Right cardiac atrium (tissue), 5 donors: ENCODE results near the gene ANXA2R. TPM values are rescaled to one million over a fixed set of nuclear protein-coding genes. Genes with fewer than 3 reads are reported as not detected.

Experiments used
- ATAC-seq, 2 donors: fragments of 200-7000 bp; cut with Tn5 transposase; one replicate each; pipeline versions ENCODE4 v1.8.0 to v1.9.1; 2020; ENCODE audit warnings: moderate library complexity in 2 of 2, mild to moderate bottlenecking in 1 of 2
- DNase-seq, 3 donors: peaks; one replicate each; pipeline ENCODE4 v3.0.0-alpha.2; 2020
- H3K27ac ChIP-seq: one replicate; pipeline ENCODE4 v1.5.1; 2013; ENCODE audit warnings: mild to moderate bottlenecking, low read length, control low read depth, moderate library complexity
- H3K27me3 ChIP-seq: one replicate; pipeline ENCODE4 v1.6.1; 2013; ENCODE audit not compliant: control insufficient read depth, insufficient read depth
- H3K4me1 ChIP-seq: one replicate; pipeline ENCODE4 v1.6.1; 2013; ENCODE audit warnings: low read length; ENCODE audit not compliant: control insufficient read depth, insufficient read depth
- H3K4me3 ChIP-seq: one replicate; pipeline ENCODE4 v1.5.1; 2013; ENCODE audit warnings: low read length, control low read depth
- H3K9me3 ChIP-seq: one replicate; pipeline ENCODE4 v1.6.1; 2013; ENCODE audit warnings: low read length; ENCODE audit not compliant: control insufficient read depth
- WGBS: extraction: QIAGEN DNeasy Blood & Tissue Kit; methylation state at CpG from one replicate; pipeline ENCODE4 v1.1.7; 2013; 5-methylcytosine and 5-hydroxymethylcytosine counted together
- intact Hi-C, 4 donors: fragments of 100-400 bp; cut with DNase I; formaldehyde crosslinking; loops; one replicate each; pipeline versions ENCODE4 v1.11.0 to v1.14.0; 2022 to 2023
- polyA plus RNA-seq: library from polyadenylated mRNA; stranded (reverse); fragments of 200-250 nt; gene quantifications from one replicate; pipeline ENCODE4 v1.2.3, GENCODE V29; 2013
- total RNA-seq, 4 donors: library from RNA; stranded (reverse); fragmentation: NEBNext Ultra II Directional; extraction: Animal tissue kit (Norgen Biotek cat#: 25700); gene quantifications; one replicate each; pipeline ENCODE4 v1.2.1, GENCODE V29; 2021
- donor health status: healthy with polysubstance abuse.
- donor health status: DM: no; HTN: yes; CAD: no.
- donor health status: DM: no; HTN: no; CAD: no.
- donor health status: DM: no; HTN: yes; CAD: no; lungs with severe emphysema.
- donor health status: DM: yes; HTN: yes; CAD: no.

The ANXA2R gene
- total and polyA plus RNA-seq, 5 donors, result 0.95 to 1.9 (median 1.4) TPM

GRCh38 chr5:43008363-43009153, 31.6 kb downstream of the ANXA2R start:
- DNase-seq, result peak; percentile 88 to 93 (median 93)
- peaks cover 4% of the 10 kb centered on the region for H3K9me3 ChIP-seq
- peak overlapping the region; percentile 81 for H3K4me3 ChIP-seq
- H3K27me3 ChIP-seq, result no peaks in the 10 kb centered on the region
- peak; percentile 90 to 92 for ATAC-seq
- peak overlapping the region; percentile 99 for H3K27ac ChIP-seq
- H3K4me1 ChIP-seq, result no peaks in the 10 kb centered on the region
- intact Hi-C loops, result no loop called here
- WGBS, result 6% methylated on average over 35 of the region's 35 CpGs

- intact Hi-C loops, result no loop called here
- no peaks in the 10 kb centered on the region for H3K4me1 ChIP-seq
- H3K27ac ChIP-seq, result peak overlapping the region; percentile 99
- H3K4me3 ChIP-seq, result peak overlapping the region; percentile 81
- WGBS, result 2% methylated on average over 25 of the region's 25 CpGs
- peak; percentile 77 to 78 for ATAC-seq
- DNase-seq, result peak; percentile 73 to 86 (median 84)
- H3K27me3 ChIP-seq, result no peaks in the 10 kb centered on the region
- H3K9me3 ChIP-seq, result peaks cover 4% of the 10 kb centered on the region
Observed at GRCh38 chr5:43007911-43008362, 32.2 kb downstream of the ANXA2R start.

- peak; percentile 85 to 86 for ATAC-seq
- Histone ChIP-seq H3K9me3 (peaks cover 4% of the 10 kb centered on the region), H3K4me1 (no peaks in the 10 kb centered on the region), H3K27me3 (no peaks in the 10 kb centered on the region), H3K4me3 (peak overlapping the region; percentile 81), H3K27ac (peak overlapping the region; percentile 99)
- intact Hi-C loops, result no loop called here
- whole genome bisulfite sequencing, result 3% methylated on average over 27 of the region's 27 CpGs
- peak; percentile 88 to 92 (median 90) for DNase-seq
Observed at GRCh38 chr5:43007246-43007910, 32.7 kb downstream of the ANXA2R start.

GRCh38 chr5:43006424-43007202, 33.5 kb downstream of the ANXA2R start:
- H3K4me1 ChIP-seq, result no peaks in the 10 kb centered on the region
- DNase-seq (peak in 1 of 3 donors; percentile 32), ATAC-seq (no peak)
- peak overlapping the region; percentile 99 for H3K27ac ChIP-seq
- H3K4me3 ChIP-seq, result peak overlapping the region; percentile 81
- H3K27me3 ChIP-seq, result no peaks in the 10 kb centered on the region
- 69% methylated on average over 19 of the region's 19 CpGs for WGBS
- H3K9me3 ChIP-seq, result peaks cover 4% of the 10 kb centered on the region
- intact Hi-C loops, result no loop called here

- ATAC-seq, result no peak
- H3K27me3 ChIP-seq, result no peaks in the 10 kb centered on the region
- H3K27ac ChIP-seq, result no peak overlapping the region
- no peak overlapping the region for H3K4me3 ChIP-seq
- no peaks in the 10 kb centered on the region for H3K4me1 ChIP-seq
- DNase-seq, result no peak
- 83% methylated on average over 4 of the region's 4 CpGs for WGBS
- intact Hi-C loops, result no loop called here
- H3K9me3 ChIP-seq, result peaks cover 4% of the 10 kb centered on the region
Observed at GRCh38 chr5:43005031-43005430, 35.1 kb downstream of the ANXA2R start.

GRCh38 chr5:43001748-43002147, 38.4 kb downstream of the ANXA2R start:
- Histone ChIP-seq H3K9me3 (peaks cover 3% of the 10 kb centered on the region), H3K4me3 (no peak overlapping the region), H3K27ac (no peak overlapping the region), H3K4me1 (no peaks in the 10 kb centered on the region), H3K27me3 (no peaks in the 10 kb centered on the region)
- DNase-seq (no peak), ATAC-seq (no peak)
- intact Hi-C loops, result no loop called here

- H3K4me3 ChIP-seq, result no peak overlapping the region
- no peak overlapping the region for H3K27ac ChIP-seq
- intact Hi-C loops, result no loop called here
- no peaks in the 10 kb centered on the region for H3K27me3 ChIP-seq
- 38% methylated on average over 6 of the region's 6 CpGs for WGBS
- H3K9me3 ChIP-seq, result no peaks in the 10 kb centered on the region
- no peak for ATAC-seq
- no peaks in the 10 kb centered on the region for H3K4me1 ChIP-seq
- no peak for DNase-seq
Observed at GRCh38 chr5:43000914-43001313, 39.2 kb downstream of the ANXA2R start.

GRCh38 chr5:43000111-43000840, 39.8 kb downstream of the ANXA2R start:
- H3K9me3 ChIP-seq, result no peaks in the 10 kb centered on the region
- 12% methylated on average over 40 of the region's 40 CpGs for WGBS
- no peaks in the 10 kb centered on the region for H3K4me1 ChIP-seq
- intact Hi-C loops, result no loop called here
- DNase-seq (peak in 1 of 3 donors; percentile 53), ATAC-seq (peak; percentile 64 to 88)
- H3K4me3 ChIP-seq, result peak overlapping the region; percentile 17
- H3K27me3 ChIP-seq, result no peaks in the 10 kb centered on the region
- peak overlapping the region; percentile 45 for H3K27ac ChIP-seq

- Histone ChIP-seq H3K27me3 (no peaks in the 10 kb centered on the region), H3K27ac (peak overlapping the region; percentile 69), H3K9me3 (peaks cover 14% of the 10 kb centered on the region), H3K4me1 (no peaks in the 10 kb centered on the region), H3K4me3 (peak overlapping the region; percentile 35)
- ATAC-seq, result no peak
- intact Hi-C loops, result no loop called here
- no peak for DNase-seq
- WGBS, result 12% methylated on average over 10 of the region's 10 CpGs
Observed at GRCh38 chr5:42995360-42995751, 44.8 kb downstream of the ANXA2R start.

- H3K4me1 ChIP-seq, result no peaks in the 10 kb centered on the region
- peaks cover 15% of the 10 kb centered on the region for H3K9me3 ChIP-seq
- peak; percentile 77 to 79 for ATAC-seq
- intact Hi-C loops, result loop anchor here in 2 of 4 donors (5.0 kb wide), 2 partner anchors 43 to 47 kb away; no protein-coding TSS in a partner anchor
- WGBS, result 3% methylated on average over 52 of the region's 52 CpGs
- no peaks in the 10 kb centered on the region for H3K27me3 ChIP-seq
- H3K4me3 ChIP-seq, result peak overlapping the region; percentile 51
- peak overlapping the region; percentile 94 for H3K27ac ChIP-seq
- peak; percentile 87 to 93 (median 92) for DNase-seq
Observed at GRCh38 chr5:42994555-42995359, 45.4 kb downstream of the ANXA2R start.
